ENCODE data around the gene B2M. TPM values are rescaled to one million over a fixed set of nuclear protein-coding genes. Genes with fewer than 3 reads are reported as not detected.

Gene B2M
- total RNA-seq: 1,041 and 1,099 TPM in 2 replicates

GRCh38 chr15:44711096-44711742, at the start of gene B2M, which contains the start of gene PATL2:
Gene B2M (plus strand): TSS chr15:44711517. CDS start chr15:44711547, 30 bp downstream.
Gene PATL2 (minus strand): TSS chr15:44711323. CDS start chr15:44676490, 34,833 bp downstream.

GRCh38 chr15:44663410-44664308, 47.7 kb upstream of the B2M start, which contains the start of gene SPG11:
Gene SPG11 (minus strand): TSS chr15:44663662. CDS start chr15:44663647, 15 bp downstream.

GRCh38 chr15:44736181-44736765, 25.0 kb downstream of the B2M start, which contains the start of gene TRIM69:
Gene TRIM69 (plus strand): TSS chr15:44736528. CDS start chr15:44736705, 177 bp downstream.

Other genes with a start within 250 kb of the B2M start
- 23.5 and 28.6 TPM in 2 replicates for gene EIF3J, start 174.4 kb upstream of the B2M start, total RNA-seq
- 28.1 and 37.0 TPM in 2 replicates for gene SPG11, start 47.9 kb upstream of the B2M start, total RNA-seq
- 0.59 TPM in 1 of 2 replicates, not detected in the other for gene PATL2, start 194 bp upstream of the B2M start, total RNA-seq
- 13.6 and 15.8 TPM in 2 replicates for gene TRIM69, start 25.0 kb downstream of the B2M start, total RNA-seq
- gene TERB2, start 245.2 kb downstream of the B2M start, total RNA-seq: not detected in 2 replicates

Measured in bronchus fibroblast of lung (primary cell).